Embryonic facial prominence (tissue), 1 donor: ENCODE measurements around the gene ZC3H4.
A peak's percentile ranks its signal among the peaks of the same experiment; 100 is the strongest.

ENCODE experiments used
- DNase-seq: peaks from one replicate; pipeline ENCODE4 v3.0.0-alpha.2; 2016; ENCODE audit errors: extremely low spot score

Gene ZC3H4

GRCh38 chr19:47133021-47133471 is 19.5 kb upstream of the ZC3H4 start:
- DNase-seq, result no peak

GRCh38 chr19:47132194-47132852 is 18.7 kb upstream of the ZC3H4 start:
- no peak for DNase-seq

- peak; percentile 89 for DNase-seq
Observed at GRCh38 chr19:47130589-47131227, 17.1 kb upstream of the ZC3H4 start, which contains the start of gene SAE1. Gene SAE1 (plus strand): TSS chr19:47130835. CDS start chr19:47130931, 96 bp downstream.

- DNase-seq, result no peak
Observed at GRCh38 chr19:47130120-47130588, 16.6 kb upstream of the ZC3H4 start.

GRCh38 chr19:47129579-47129978 is 16.0 kb upstream of the ZC3H4 start:
- no peak for DNase-seq

- no peak for DNase-seq
Observed at GRCh38 chr19:47125669-47125938, 12.0 kb upstream of the ZC3H4 start.

GRCh38 chr19:47124937-47125668 is 11.5 kb upstream of the ZC3H4 start:
- DNase-seq, result peak; percentile 53

- no peak for DNase-seq
Observed at GRCh38 chr19:47123406-47123805, 9.8 kb upstream of the ZC3H4 start.

GRCh38 chr19:47122359-47123335 is 9.1 kb upstream of the ZC3H4 start:
- DNase-seq, result no peak

- DNase-seq, result no peak
Observed at GRCh38 chr19:47120470-47121067, 7.0 kb upstream of the ZC3H4 start.

GRCh38 chr19:47113850-47114651 is 475 bp upstream of the ZC3H4 start:
- no peak for DNase-seq

- DNase-seq, result peak; percentile 88
Observed at GRCh38 chr19:47112166-47112996, 1.2 kb downstream of the ZC3H4 start.

- no peak for DNase-seq
Observed at GRCh38 chr19:47111682-47112165, 1.9 kb downstream of the ZC3H4 start.

- DNase-seq, result no peak
Observed at GRCh38 chr19:47111006-47111621, 2.5 kb downstream of the ZC3H4 start.

- no peak for DNase-seq
Observed at GRCh38 chr19:47110521-47111005, 3.0 kb downstream of the ZC3H4 start.

- DNase-seq, result peak; percentile 69
Observed at GRCh38 chr19:47109541-47110375, 3.8 kb downstream of the ZC3H4 start.

GRCh38 chr19:47109177-47109540 is 4.4 kb downstream of the ZC3H4 start:
- DNase-seq, result no peak
